Gastroesophageal sphincter (tissue), 4 donors: ENCODE results near the gene WDR4. TPM values are rescaled to one million over a fixed set of nuclear protein-coding genes. Genes with fewer than 3 reads are reported as not detected.
"Not testable (repeated sequence)": the region's sequence is repeated elsewhere in the genome, so short reads cannot be mapped to it uniquely, and the experiment has no call there.

ENCODE experiments used
- ATAC-seq: fragments of 150-250 bp; one replicate; pipeline ENCODE4 v1.9.1; 2016; ENCODE audit warnings: mild to moderate bottlenecking, moderate library complexity
- H3K27ac ChIP-seq, 4 donors: fragments of 200-600 bp; sonication (generic) in 3 of 4; 1 replicate in 3 of 4; 2 replicates in 1 of 4; pipeline ENCODE4 v1.5.1; 2016 to 2019
- H3K27me3 ChIP-seq: fragments of 200-600 bp; sonication (generic); one replicate; pipeline ENCODE4 v1.5.1; 2019
- H3K36me3 ChIP-seq, 2 donors: fragments of 200-600 bp; sonication (generic); one replicate each; pipeline ENCODE4 v1.5.1; 2019; ENCODE audit warnings: control low read depth in 1 of 2
- H3K4me1 ChIP-seq, 3 donors: fragments of 200-600 bp; sonication (generic); 1 replicate in 2 of 3; 2 replicates in 1 of 3; pipeline ENCODE4 v1.5.1; 2016 to 2019; ENCODE audit warnings: control low read depth in 2 of 3
- H3K4me3 ChIP-seq, 2 donors: fragments of 200-600 bp; sonication (generic); one replicate each; pipeline ENCODE4 v1.5.1; 2019; ENCODE audit warnings: mild to moderate bottlenecking in 1 of 2, moderate library complexity in 1 of 2
- H3K9me3 ChIP-seq, 3 donors: fragments of 200-600 bp; sonication (generic); one replicate each; pipeline ENCODE4 v1.5.1; 2017 to 2019; ENCODE audit warnings: control low read depth in 2 of 3
- EP300 ChIP-seq: sonication (generic); formaldehyde crosslinking; IDR thresholded peaks from one replicate; pipeline ENCODE4 v1.6.1; 2017; ENCODE audit warnings: antibody characterized with exemption, mild to moderate bottlenecking
- POLR2A ChIP-seq, 2 donors: fragments of 450-650 bp; IDR thresholded peaks; one replicate each; pipeline ENCODE4 v1.6.1; 2017; ENCODE audit warnings: antibody characterized with exemption in 2 of 2, mild to moderate bottlenecking in 2 of 2, moderate library complexity in 1 of 2
- POLR2AphosphoS5 ChIP-seq: sonication (generic); formaldehyde crosslinking; IDR thresholded peaks from one replicate; pipeline ENCODE4 v1.6.1; 2017; ENCODE audit warnings: antibody characterized with exemption
- WGBS, 2 donors: methylation state at CpG; one replicate each; pipeline ENCODE4 v1.1.5; 2018; ENCODE audit warnings: low coverage in 1 of 2; 5-methylcytosine and 5-hydroxymethylcytosine counted together
- total RNA-seq, 4 donors: library from RNA; depleted of rRNA; stranded (reverse); fragments of >200 nt; gene quantifications; one replicate each; pipeline ENCODE4 v1.1.0, GENCODE V29; 2016
- TF ChIP-seq, protein P1 (sequence below), 4 experiments: fragments of 200-600 bp in 2 of 4; fragments of 450-650 bp in 2 of 4; sonication (generic) in 1 of 4; IDR thresholded peaks; one replicate each; pipeline ENCODE4 v1.5.1; 2017 to 2019; ENCODE audit warnings: antibody characterized with exemption in 4 of 4, mild to moderate bottlenecking in 2 of 4, moderate library complexity in 2 of 4

The WDR4 gene
- total RNA-seq, 4 donors from 2014 or later = 3.9 to 10.0 (median 7.5) TPM

DNA sequence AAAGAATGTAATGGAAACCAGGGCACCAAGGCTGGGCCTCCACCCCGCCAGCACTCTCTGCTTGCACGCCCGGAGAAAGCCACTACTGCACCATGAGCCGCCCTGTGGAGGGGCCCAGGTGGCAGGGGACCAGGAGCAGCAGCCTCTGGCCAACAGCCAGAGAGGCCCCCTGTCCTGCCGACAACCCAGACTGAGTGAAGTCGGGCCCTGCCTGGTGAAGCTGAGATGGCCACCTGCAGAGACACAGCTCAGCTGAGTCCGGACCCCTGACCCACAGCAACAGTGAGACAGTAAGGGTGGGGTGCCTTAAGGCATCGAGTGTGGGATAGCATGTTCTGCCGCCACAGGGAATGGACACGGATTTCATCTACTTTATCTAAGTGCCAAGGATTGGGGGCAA lies 28.9 kb downstream of the WDR4 start:
- peaks cover 0 to 4% (median 0%) of the 10 kb centered on the region in 3 donors for H3K4me1 ChIP-seq
- TF ChIP-seq, protein P1, sequence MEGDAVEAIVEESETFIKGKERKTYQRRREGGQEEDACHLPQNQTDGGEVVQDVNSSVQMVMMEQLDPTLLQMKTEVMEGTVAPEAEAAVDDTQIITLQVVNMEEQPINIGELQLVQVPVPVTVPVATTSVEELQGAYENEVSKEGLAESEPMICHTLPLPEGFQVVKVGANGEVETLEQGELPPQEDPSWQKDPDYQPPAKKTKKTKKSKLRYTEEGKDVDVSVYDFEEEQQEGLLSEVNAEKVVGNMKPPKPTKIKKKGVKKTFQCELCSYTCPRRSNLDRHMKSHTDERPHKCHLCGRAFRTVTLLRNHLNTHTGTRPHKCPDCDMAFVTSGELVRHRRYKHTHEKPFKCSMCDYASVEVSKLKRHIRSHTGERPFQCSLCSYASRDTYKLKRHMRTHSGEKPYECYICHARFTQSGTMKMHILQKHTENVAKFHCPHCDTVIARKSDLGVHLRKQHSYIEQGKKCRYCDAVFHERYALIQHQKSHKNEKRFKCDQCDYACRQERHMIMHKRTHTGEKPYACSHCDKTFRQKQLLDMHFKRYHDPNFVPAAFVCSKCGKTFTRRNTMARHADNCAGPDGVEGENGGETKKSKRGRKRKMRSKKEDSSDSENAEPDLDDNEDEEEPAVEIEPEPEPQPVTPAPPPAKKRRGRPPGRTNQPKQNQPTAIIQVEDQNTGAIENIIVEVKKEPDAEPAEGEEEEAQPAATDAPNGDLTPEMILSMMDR (IDR thresholded peaks at IDR 0.05) = no peak
- TF ChIP-seq POLR2AphosphoS5 (no peak), EP300 (no peak), POLR2A (IDR thresholded peaks at IDR 0.05) (no peak)
- H3K36me3 ChIP-seq = peaks cover 0 to 96% of the 10 kb centered on the region in 2 donors
- H3K27ac ChIP-seq = no peak overlapping the region
- no peaks in the 10 kb centered on the region for H3K27me3 ChIP-seq
- no peak for ATAC-seq
- H3K4me3 ChIP-seq = no peak overlapping the region
- 67% methylated on average over 3 of the region's 10 CpGs; no CpG with 5 or more reads in 1 of the 2 donors for WGBS, 2 donors
- no peaks in the 10 kb centered on the region for H3K9me3 ChIP-seq

DNA sequence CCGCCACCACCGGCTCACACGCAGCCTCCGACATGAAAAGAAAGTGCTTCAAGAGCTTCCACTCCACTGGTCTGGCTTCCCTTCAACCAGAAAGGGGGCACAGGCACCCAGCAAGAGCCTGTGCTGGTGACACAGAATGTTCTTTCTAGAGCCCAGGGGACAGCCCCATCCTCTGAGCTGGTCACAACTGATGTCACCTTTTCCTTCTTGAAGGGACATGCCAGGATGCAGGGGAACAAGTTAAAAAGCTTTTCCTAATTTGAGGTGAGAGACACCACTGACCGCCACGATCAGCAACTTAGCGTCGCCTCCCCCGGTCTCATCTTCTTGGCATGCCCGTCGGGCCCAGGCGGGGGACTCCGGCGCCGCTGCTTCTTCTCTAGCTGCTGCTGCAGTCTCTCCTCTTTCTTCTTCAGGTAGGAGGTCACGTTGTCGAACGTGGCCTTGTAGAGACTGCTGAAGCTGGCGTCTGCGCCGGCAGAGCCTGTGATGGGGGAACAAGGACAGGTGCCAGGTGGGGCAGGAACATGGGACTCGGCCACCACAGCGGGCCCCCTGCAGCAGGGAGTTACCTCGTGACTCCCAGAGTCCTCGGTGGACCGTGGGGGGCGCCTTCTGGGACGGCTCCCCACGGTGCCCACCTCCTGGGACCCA lies 29.5 kb downstream of the WDR4 start:
- H3K27ac ChIP-seq = no peak overlapping the region
- H3K9me3 ChIP-seq = no peaks in the 10 kb centered on the region
- ATAC-seq = no peak

DNA sequence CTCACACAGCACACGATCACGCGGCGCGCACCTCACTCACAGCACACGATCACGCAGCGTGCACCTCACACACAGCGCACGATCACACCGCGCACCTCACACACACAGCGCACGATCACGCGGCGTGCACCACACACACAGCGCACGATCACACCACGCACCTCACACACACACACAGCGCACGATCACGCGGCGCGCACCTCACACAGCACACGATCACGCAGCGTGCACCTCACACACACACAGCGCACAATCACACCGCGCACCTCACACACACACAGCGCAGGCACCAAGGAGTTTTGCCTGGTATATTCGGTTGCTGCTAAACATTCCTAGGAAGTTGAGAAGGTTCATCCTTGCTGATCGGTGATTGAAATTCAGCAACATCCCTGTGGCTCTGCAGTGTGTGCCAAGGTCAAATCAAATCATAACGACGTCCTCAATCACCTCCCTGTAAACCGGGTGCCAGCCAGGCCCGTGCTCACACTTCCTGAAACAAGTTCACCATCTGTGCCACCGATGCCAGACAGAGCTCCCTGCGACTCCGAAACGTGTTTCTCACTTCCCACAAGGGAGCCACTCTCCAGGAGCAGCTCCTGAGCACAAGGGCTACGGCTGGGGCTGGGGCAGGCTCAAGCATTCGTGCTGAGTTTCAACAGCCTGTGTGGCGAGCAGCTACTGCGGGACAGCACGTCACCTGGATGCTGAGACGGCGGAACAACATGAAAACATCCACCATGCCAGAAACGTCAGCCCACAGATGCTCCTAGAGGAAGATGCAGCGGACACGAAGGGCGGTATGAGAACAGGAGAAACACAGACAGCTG lies 30.2 kb downstream of the WDR4 start:
- Histone ChIP-seq H3K9me3 (no peaks in the 10 kb centered on the region), H3K4me1 (peaks cover 0 to 17% (median 0%) of the 10 kb centered on the region in 3 donors), H3K4me3 (no peak overlapping the region), H3K27me3 (no peaks in the 10 kb centered on the region), H3K36me3 (peaks cover 0 to 93% of the 10 kb centered on the region in 2 donors), H3K27ac (no peak overlapping the region)
- WGBS, 2 donors = 87 to 98% methylated on average over 14 to 29 of the region's 54 CpGs
- ATAC-seq = no peak
- no peak for TF ChIP-seq POLR2AphosphoS5

More for the DNA sequence above, 29.5 kb downstream of the WDR4 start:
- 96 to 100% methylated on average over 4 to 10 of the region's 29 CpGs for WGBS, 2 donors
- peaks cover 0 to 94% of the 10 kb centered on the region in 2 donors for H3K36me3 ChIP-seq
- peaks cover 0 to 9% (median 0%) of the 10 kb centered on the region in 3 donors for H3K4me1 ChIP-seq
- TF ChIP-seq POLR2A (IDR thresholded peaks at IDR 0.05) (no peak), POLR2AphosphoS5 (no peak), EP300 (no peak)
- TF ChIP-seq, protein P1 (IDR thresholded peaks at IDR 0.05) = no peak
- H3K4me3 ChIP-seq = no peak overlapping the region
- H3K27me3 ChIP-seq = no peaks in the 10 kb centered on the region

DNA sequence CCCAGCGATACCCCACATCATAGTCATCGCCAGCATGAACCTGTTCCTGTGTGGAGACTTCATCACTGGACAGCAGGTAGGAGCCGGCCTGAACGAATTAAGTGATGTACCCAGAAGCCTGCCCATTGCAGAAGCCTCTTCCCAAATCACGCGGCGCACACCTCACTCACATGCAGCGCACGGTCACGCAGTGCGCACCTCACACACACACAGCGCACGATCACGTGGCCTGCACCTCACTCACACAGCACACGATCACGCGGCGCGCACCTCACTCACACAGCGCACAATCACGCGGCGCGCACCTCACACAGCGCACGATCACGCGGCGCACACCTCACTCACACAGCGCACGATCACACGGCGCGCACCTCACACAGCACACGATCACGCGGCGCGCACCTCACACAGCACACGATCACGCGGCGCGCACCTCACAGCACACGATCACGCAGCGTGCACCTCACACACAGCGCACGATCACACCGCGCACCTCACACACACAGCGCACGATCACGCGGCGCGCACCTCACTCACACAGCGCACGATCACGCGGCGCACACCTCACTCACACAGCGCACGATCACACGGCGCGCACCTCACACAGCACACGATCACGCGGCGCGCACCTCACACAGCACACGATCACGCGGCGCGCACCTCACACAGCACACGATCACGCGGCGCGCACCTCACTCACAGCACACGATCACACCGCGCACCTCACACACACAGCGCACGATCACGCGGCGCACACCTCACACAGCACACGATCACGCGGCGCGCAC lies 31.0 kb downstream of the WDR4 start:
- H3K9me3 ChIP-seq, ATAC-seq, H3K4me3 ChIP-seq, H3K27me3 ChIP-seq, H3K27ac ChIP-seq: not testable (repeated sequence)
- H3K4me1 ChIP-seq = peaks cover 0 to 20% (median 0%) of the 10 kb centered on the region in 3 donors
- peaks cover 0 to 90% of the 10 kb centered on the region in 2 donors for H3K36me3 ChIP-seq
- WGBS, 2 donors = 90 to 93% methylated on average over 4 to 20 of the region's 95 CpGs

DNA sequence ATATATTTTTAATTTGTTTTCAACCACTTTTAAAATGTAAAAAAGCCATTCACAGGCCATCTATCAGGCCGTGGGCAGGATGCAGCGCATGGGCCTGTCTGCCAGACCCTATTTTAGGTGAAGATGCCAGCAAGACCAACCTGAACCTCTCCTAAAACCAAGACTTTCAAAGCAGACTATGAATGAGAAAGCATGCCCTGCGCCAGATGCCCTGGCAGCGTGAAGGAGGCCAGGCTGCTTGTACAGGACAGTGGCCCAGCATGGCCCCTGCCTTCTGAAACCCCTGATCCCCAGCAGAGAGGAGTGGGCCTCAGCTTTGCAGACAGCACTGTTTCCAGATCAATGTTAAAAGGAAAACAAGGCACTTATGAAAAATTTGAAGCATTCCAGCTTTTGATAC lies 31.6 kb downstream of the WDR4 start:
- Histone ChIP-seq H3K36me3 (peaks cover 0 to 88% of the 10 kb centered on the region in 2 donors), H3K9me3 (no peaks in the 10 kb centered on the region)
- ATAC-seq = no peak

More for the DNA sequence above, 31.6 kb downstream of the WDR4 start:
- H3K4me3 ChIP-seq = no peak overlapping the region
- no peak overlapping the region for H3K27ac ChIP-seq
- H3K27me3 ChIP-seq = no peaks in the 10 kb centered on the region
- peaks cover 0 to 20% (median 0%) of the 10 kb centered on the region in 3 donors for H3K4me1 ChIP-seq
- 94 to 100% methylated on average over 2 to 3 of the region's 4 CpGs for WGBS, 2 donors
- TF ChIP-seq, protein P1 (IDR thresholded peaks at IDR 0.05) = no peak
- TF ChIP-seq POLR2AphosphoS5 (no peak), POLR2A (IDR thresholded peaks at IDR 0.05) (no peak), EP300 (no peak)
